HUES48 (cell line): ENCODE data around the gene NCEH1.

Experiments used
- H3K27ac ChIP-seq: one replicate; pipeline ENCODE4 v1.7.0; 2013; ENCODE audit warnings: low read depth, low read length, inconsistent platforms
- H3K27me3 ChIP-seq: 2 replicates; pipeline ENCODE4 v1.6.1; 2013; ENCODE audit warnings: mild to moderate bottlenecking, low read length; ENCODE audit not compliant: control insufficient read depth, insufficient read depth
- H3K36me3 ChIP-seq: 2 replicates; pipeline ENCODE4 v1.6.1; 2013; ENCODE audit warnings: low read length; ENCODE audit not compliant: control insufficient read depth, insufficient read depth
- H3K4me1 ChIP-seq: 2 replicates; pipeline ENCODE4 v1.6.1; 2013; ENCODE audit warnings: mild to moderate bottlenecking, low read length; ENCODE audit not compliant: control insufficient read depth, insufficient read depth
- H3K4me3 ChIP-seq: 2 replicates; pipeline ENCODE4 v1.5.1; 2013; ENCODE audit warnings: mild to moderate bottlenecking, low read depth, low read length
- H3K9ac ChIP-seq: 2 replicates; pipeline ENCODE4 v1.6.1; 2013; ENCODE audit warnings: mild to moderate bottlenecking, low read depth, low read length, moderate library complexity
- H3K9me3 ChIP-seq: 2 replicates; pipeline ENCODE4 v1.6.1; 2013; ENCODE audit warnings: low read length; ENCODE audit not compliant: control insufficient read depth, insufficient read depth

The NCEH1 gene

DNA sequence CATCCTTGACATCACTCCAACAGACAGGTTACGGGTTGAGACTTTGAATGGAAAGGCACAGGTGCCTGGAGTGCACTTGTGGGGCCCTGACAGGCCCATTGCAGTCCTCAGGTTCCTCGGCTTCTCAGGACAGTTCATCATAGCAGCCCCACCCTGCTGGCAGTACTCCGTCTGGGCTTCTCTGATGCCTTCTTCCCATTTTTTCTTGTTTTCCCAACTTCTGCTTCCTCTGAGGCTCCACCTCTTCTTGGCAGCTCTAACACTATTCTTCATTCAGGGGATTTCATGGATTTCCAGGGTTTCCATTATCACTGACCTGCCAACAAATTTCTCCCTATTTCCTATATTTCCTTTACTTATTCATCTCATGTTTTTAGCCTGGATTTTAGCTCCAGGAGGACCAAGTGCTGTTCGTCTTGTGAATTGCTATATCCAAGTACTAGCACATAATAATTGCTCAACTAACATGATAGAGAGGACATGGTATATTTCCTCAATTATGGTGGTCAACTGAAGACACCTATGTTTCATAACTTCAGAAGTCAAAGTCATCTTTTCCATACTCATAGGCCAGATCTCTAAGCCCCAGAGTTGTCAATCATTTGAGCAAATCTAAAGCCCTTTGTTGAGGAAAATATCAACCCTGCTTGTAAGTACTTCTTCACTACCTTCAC, 16.2 kb downstream of the NCEH1 start:
- Histone ChIP-seq H3K27me3 (no peaks in the 10 kb centered on the region), H3K9ac (no peak overlapping the region), H3K9me3 (no peaks in the 10 kb centered on the region), H3K27ac (no peak overlapping the region), H3K4me1 (peaks cover 5% of the 10 kb centered on the region), H3K4me3 (no peak overlapping the region), H3K36me3 (no peaks in the 10 kb centered on the region)

DNA sequence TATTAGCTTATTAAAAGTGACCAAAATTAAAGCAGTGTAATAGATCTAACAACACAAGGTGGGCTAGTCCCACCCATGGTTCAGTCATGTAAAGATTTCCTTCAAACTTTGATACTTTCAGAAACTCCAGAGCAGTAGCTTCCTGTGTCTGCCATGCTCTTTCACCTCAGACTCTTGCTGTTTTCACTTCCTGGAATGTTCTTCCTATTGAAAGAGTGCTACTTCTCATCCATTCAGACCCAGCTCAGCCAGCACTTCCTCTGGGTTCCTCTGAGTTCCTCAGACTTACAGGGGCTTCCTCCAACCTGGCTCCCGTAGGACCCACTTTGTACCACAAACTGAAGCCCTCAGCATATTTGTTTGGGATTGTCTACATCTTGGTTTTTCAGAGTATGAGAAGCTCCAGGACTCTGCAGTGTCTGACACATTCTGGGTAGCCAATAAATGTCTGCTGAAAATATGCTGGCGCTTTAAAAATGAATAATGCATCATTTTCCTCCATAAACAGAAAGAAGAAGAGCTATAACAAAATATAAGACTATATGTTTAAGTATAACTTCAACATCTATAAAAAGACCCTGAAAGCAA, 18.0 kb downstream of the NCEH1 start:
- H3K9me3 ChIP-seq, result no peaks in the 10 kb centered on the region
- H3K27me3 ChIP-seq, result no peaks in the 10 kb centered on the region
- no peak overlapping the region for H3K27ac ChIP-seq
- H3K4me3 ChIP-seq, result no peak overlapping the region
- no peaks in the 10 kb centered on the region for H3K36me3 ChIP-seq
- no peak overlapping the region for H3K9ac ChIP-seq
- peaks cover 5% of the 10 kb centered on the region for H3K4me1 ChIP-seq

DNA sequence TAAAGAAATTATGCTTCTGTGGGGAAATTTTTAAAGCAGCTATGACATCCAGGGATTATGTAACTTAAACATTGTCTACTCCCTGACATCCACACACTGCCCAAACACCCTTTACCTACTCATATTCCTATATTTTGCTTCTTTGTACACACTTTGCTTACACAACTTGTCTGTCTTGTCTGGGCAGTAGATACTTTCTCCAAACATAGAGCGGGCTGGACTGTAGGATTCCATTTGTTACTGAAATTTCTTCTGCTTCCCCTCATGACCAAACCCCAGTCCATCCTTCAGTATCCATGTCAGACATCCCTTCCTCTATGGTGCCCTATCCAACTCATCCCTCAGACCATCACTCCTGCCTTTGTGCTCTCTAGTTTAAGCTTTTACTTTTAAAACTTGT, 19.9 kb downstream of the NCEH1 start:
- H3K4me3 ChIP-seq, result no peak overlapping the region
- H3K9ac ChIP-seq, result no peak overlapping the region
- no peaks in the 10 kb centered on the region for H3K27me3 ChIP-seq
- H3K4me1 ChIP-seq, result no peaks in the 10 kb centered on the region
- H3K9me3 ChIP-seq, result no peaks in the 10 kb centered on the region
- H3K36me3 ChIP-seq, result no peaks in the 10 kb centered on the region
- no peak overlapping the region for H3K27ac ChIP-seq

DNA sequence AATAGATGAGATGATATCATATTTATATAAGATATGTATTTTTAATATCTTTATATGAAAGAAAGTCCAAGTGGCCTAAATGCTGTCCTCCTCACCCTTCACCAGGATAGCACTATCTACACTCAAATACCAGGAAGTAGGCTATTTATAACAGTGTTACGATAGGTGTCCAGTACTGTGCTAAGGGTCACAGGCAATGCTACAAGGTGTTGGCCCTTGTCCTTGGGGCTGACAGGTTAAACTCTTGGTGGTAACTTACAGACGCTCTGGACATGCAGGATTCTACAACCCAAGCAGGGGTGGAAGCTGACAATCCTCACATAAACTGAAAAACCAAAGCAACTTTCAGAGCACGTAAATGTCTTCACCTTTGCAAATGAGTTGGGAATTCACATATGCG, 22.3 kb downstream of the NCEH1 start:
- Histone ChIP-seq H3K9me3 (no peaks in the 10 kb centered on the region), H3K9ac (no peak overlapping the region), H3K27me3 (no peaks in the 10 kb centered on the region), H3K4me3 (no peak overlapping the region), H3K27ac (no peak overlapping the region), H3K4me1 (no peaks in the 10 kb centered on the region), H3K36me3 (no peaks in the 10 kb centered on the region)

GRCh38 chr3:172687501-172687900, 23.4 kb downstream of the NCEH1 start:
- Histone ChIP-seq H3K36me3 (no peaks in the 10 kb centered on the region), H3K27ac (no peak overlapping the region), H3K9ac (no peak overlapping the region), H3K4me3 (no peak overlapping the region), H3K9me3 (no peaks in the 10 kb centered on the region), H3K27me3 (no peaks in the 10 kb centered on the region), H3K4me1 (no peaks in the 10 kb centered on the region)

GRCh38 chr3:172685331-172686214, 25.3 kb downstream of the NCEH1 start:
- Histone ChIP-seq H3K27me3 (no peaks in the 10 kb centered on the region), H3K9me3 (no peaks in the 10 kb centered on the region), H3K4me1 (no peaks in the 10 kb centered on the region), H3K27ac (no peak overlapping the region), H3K36me3 (no peaks in the 10 kb centered on the region), H3K4me3 (no peak overlapping the region), H3K9ac (no peak overlapping the region)

DNA sequence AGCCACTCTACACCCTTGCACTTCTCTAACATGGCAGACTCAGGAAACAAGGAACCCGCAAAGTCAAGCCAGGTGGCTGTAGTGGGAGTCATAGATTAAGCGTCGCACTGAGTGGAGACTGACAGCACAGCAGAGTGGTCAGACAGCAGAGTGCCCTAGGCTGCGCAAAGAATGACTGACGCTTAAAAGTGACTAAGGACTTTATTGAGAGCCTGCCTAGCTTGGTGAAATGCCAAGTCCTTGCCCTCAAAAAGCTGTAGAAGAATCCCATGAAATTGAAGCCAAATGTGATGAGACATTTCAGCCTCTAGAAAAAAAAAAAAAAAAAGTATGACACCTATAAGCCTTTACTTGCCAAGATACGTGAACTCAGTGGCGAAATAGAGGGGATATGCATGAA, 30.2 kb downstream of the NCEH1 start:
- H3K4me1 ChIP-seq, result 0 out of 2 replicates have a peak, but pooled peaks cover 4% of the 10 kb centered on the region
- H3K9ac ChIP-seq, result no peak overlapping the region
- no peaks in the 10 kb centered on the region for H3K36me3 ChIP-seq
- H3K27me3 ChIP-seq, result no peaks in the 10 kb centered on the region
- H3K4me3 ChIP-seq, result no peak overlapping the region
- no peaks in the 10 kb centered on the region for H3K9me3 ChIP-seq
- H3K27ac ChIP-seq, result no peak overlapping the region

- H3K4me3 ChIP-seq, result no peak overlapping the region
- no peaks in the 10 kb centered on the region for H3K9me3 ChIP-seq
- H3K4me1 ChIP-seq, result 0 out of 2 replicates have a peak, but pooled peaks cover 4% of the 10 kb centered on the region
- H3K9ac ChIP-seq, result no peak overlapping the region
- H3K27me3 ChIP-seq, result no peaks in the 10 kb centered on the region
- no peak overlapping the region for H3K27ac ChIP-seq
- no peaks in the 10 kb centered on the region for H3K36me3 ChIP-seq
Observed at GRCh38 chr3:172679599-172679998, 31.3 kb downstream of the NCEH1 start.

DNA sequence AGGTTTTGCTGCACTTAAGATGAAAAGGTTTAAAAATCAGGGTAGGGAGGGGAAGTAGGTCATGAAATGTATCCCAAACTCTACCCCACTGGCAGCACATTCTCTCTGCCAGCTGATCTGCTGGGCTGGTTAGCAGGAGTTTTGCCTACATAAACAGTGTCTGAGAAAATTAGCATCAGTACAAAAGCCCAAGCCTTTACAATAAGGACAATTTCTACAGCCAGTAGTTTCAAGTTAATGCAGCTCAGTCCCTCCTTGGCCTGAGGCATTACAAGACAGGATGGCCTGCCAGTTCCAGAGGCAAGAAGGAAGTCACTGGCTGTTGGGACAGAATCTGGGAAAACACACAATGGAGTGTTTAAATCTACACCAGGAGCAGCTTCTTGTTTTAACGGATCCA, 32.8 kb downstream of the NCEH1 start:
- no peaks in the 10 kb centered on the region for H3K9me3 ChIP-seq
- H3K27me3 ChIP-seq, result no peaks in the 10 kb centered on the region
- 0 out of 2 replicates have a peak, but pooled peaks cover 6% of the 10 kb centered on the region for H3K4me1 ChIP-seq
- no peaks in the 10 kb centered on the region for H3K36me3 ChIP-seq
- no peak overlapping the region for H3K9ac ChIP-seq
- H3K4me3 ChIP-seq, result no peak overlapping the region
- H3K27ac ChIP-seq, result no peak overlapping the region

DNA sequence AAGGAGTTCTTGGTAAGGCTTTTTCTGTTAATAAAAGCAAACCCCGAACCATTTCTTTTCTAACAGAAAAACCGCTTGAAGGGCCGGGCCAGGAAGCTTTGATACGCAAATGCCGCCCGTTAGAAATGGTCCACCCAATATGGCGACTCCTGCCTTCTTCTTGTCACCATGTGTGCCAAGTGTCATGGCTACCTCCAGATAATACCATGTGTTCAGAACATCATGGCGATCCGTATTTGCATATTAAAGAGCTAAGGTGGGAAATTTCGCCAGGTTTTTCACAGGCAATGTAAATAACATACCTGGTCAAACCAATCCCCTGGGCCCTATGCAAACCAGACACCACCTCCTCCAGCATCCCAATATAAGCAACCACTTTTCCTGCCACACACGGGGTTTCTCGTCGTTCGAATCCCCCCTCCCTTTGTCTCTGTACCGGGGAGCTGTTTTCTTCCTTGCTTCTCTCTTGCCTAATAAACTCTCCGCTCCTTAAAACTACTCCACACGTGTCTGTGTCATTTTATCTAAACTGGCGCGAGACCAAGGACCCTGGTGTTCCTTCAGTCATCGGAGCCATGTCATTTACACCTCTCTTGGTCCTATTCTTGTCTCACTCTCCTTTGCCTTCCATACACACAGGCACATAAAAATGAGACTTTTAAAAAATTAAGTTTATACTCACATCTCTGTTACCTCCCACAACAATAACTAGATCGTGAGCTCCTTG, 34.5 kb downstream of the NCEH1 start:
- H3K36me3 ChIP-seq, result no peaks in the 10 kb centered on the region
- H3K27ac ChIP-seq, result no peak overlapping the region
- H3K4me1 ChIP-seq, result 0 out of 2 replicates have a peak, but pooled peaks cover 6% of the 10 kb centered on the region
- no peak overlapping the region for H3K9ac ChIP-seq
- no peak overlapping the region for H3K4me3 ChIP-seq
- H3K9me3 ChIP-seq, result no peaks in the 10 kb centered on the region
- H3K27me3 ChIP-seq, result no peaks in the 10 kb centered on the region
